Endodermal cell (in vitro differentiated cells): ENCODE results near the gene ATP4B. TPM values are rescaled to one million over a fixed set of nuclear protein-coding genes. Genes with fewer than 3 reads are reported as not detected.
"Not testable (repeated sequence)": the region's sequence is repeated elsewhere in the genome, so short reads cannot be mapped to it uniquely, and the experiment has no call there.

Source experiments
- DNase-seq: peaks from one replicate; pipeline ENCODE4 v3.0.0-alpha.2; 2017
- H3K27ac ChIP-seq: 2 replicates; pipeline ENCODE4 v1.5.1; 2013; ENCODE audit warnings: mild to moderate bottlenecking, low read depth, low read length, moderate library complexity
- H3K27me3 ChIP-seq: 2 replicates; pipeline ENCODE4 v1.6.1; 2013; ENCODE audit warnings: mild to moderate bottlenecking, low read length, moderate library complexity; ENCODE audit not compliant: insufficient read depth, control insufficient read depth, poor library complexity, severe bottlenecking
- H3K36me3 ChIP-seq: 2 replicates; pipeline ENCODE4 v1.7.0; 2013; ENCODE audit warnings: mild to moderate bottlenecking, low read length, moderate library complexity; ENCODE audit not compliant: control insufficient read depth, insufficient read depth
- H3K4me1 ChIP-seq: one replicate; pipeline ENCODE4 v1.7.0; 2013; ENCODE audit warnings: low read length; ENCODE audit not compliant: control insufficient read depth, insufficient read depth
- H3K4me3 ChIP-seq: 2 replicates; pipeline ENCODE4 v1.5.1; 2013; ENCODE audit warnings: mild to moderate bottlenecking, low read length, moderate library complexity
- H3K9ac ChIP-seq: 2 replicates; pipeline ENCODE4 v1.6.1; 2013; ENCODE audit warnings: mild to moderate bottlenecking, low read length, moderate library complexity; ENCODE audit not compliant: poor library complexity, severe bottlenecking; ENCODE audit errors: extremely low read depth
- H3K9me3 ChIP-seq: 2 replicates; pipeline ENCODE4 v1.6.1; 2013; ENCODE audit warnings: mild to moderate bottlenecking, low read length, moderate library complexity; ENCODE audit not compliant: control insufficient read depth
- H3K27ac Mint-ChIP-seq: 2 replicates; pipeline ENCODE4 v1.8.0; 2020; ENCODE audit warnings: mixed read lengths
- H3K27me3 Mint-ChIP-seq: 2 replicates; pipeline ENCODE4 v1.8.0; 2021; ENCODE audit warnings: mild to moderate bottlenecking, mixed read lengths; ENCODE audit not compliant: insufficient read depth
- H3K36me3 Mint-ChIP-seq: 2 replicates; pipeline ENCODE4 v1.8.0; 2020; ENCODE audit warnings: low read depth, mixed read lengths
- H3K4me1 Mint-ChIP-seq: 2 replicates; pipeline ENCODE4 v1.8.0; 2020; ENCODE audit warnings: mixed read lengths
- H3K4me3 Mint-ChIP-seq: 2 replicates; pipeline ENCODE4 v1.8.0; 2020; ENCODE audit warnings: mild to moderate bottlenecking, moderate library complexity, mixed read lengths
- H3K9me3 Mint-ChIP-seq: 2 replicates; pipeline ENCODE4 v1.8.0; 2020; ENCODE audit warnings: mild to moderate bottlenecking, mixed read lengths
- CTCF ChIP-seq: fragments of 200-600 bp; sonication (generic); conservative IDR thresholded peaks from 2 replicates; pipeline ENCODE4 v1.5.0; 2021; ENCODE audit warnings: antibody characterized with exemption, mild to moderate bottlenecking
- WGBS, 2 experiments: methylation state at CpG; one replicate each; pipeline versions ENCODE4 v1.1.5 to v1.1.7; 2013; ENCODE audit warnings: missing lambda C conversion rate in 2 of 2, mixed read lengths in 1 of 2; ENCODE audit not compliant: insufficient coverage in 1 of 2, insufficient read length in 1 of 2; 5-methylcytosine and 5-hydroxymethylcytosine counted together
- total RNA-seq, 2 donors: library from RNA; stranded (reverse); fragmentation: NEBNext Ultra II Directional in 1 of 2; extraction: Animal tissue kit (Norgen Biotek cat#: 25700) in 1 of 2; gene quantifications; 2 replicates in 1 of 2; 3 replicates in 1 of 2; pipeline ENCODE4 v1.2.1, GENCODE V29; 2021

Gene ATP4B
- total RNA-seq, 2 donors from 2014 or later, result not detected

DNA sequence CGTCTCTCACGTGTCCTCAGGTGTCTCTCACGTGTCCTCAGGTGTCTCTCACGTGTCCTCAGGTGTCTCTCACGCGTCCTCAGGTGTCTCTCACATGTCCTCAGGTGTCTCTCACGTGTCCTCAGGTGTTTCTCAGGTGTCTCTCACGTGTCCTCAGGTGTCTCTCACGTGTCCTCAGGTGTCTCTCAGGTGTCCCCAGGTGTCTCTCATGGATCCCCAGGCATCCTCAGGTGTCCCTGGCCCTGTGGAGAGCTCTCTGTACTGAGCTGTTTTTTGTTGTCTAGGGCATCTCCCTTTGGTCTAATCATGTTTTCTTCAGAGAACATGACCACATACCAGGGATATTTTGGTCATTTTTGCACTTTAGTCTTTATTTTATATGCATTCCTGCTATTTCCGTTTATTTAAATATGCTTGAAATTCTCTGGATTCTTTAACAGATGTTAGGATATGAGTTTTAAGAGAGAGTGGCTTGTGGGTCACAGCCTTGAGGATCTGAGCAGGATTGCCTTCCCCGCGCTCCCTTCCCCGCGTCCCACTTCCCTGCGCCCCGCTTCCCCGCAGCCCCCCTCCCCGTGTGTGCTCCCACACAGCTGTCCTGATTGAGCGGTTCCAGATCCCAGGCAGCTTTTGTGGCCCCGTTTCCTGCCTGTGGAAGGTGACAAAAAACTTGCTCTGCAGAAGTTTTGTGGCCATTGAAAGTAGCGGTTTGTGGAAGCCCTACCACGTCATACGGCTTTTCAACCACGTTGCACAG lies 31.9 kb downstream of the ATP4B start:
- Mint-ChIP-seq H3K4me3 (no peak overlapping the region), H3K9me3 (peaks cover 25% of the 10 kb centered on the region), H3K4me1 (no peaks in the 10 kb centered on the region), H3K36me3 (peaks cover 82% of the 10 kb centered on the region), H3K27me3 (no peaks in the 10 kb centered on the region), H3K27ac (peak overlapping the region; percentile 5)
- no peak for TF ChIP-seq CTCF
- H3K36me3 ChIP-seq, result peaks cover 56% of the 10 kb centered on the region
- H3K9me3 ChIP-seq, result peaks cover 12% of the 10 kb centered on the region
- no peaks in the 10 kb centered on the region for H3K4me1 ChIP-seq
- H3K9ac ChIP-seq, result no peak overlapping the region
- WGBS, 2 experiments, result 96 to 97% methylated on average over 17 to 24 of the region's 24 CpGs
- no peaks in the 10 kb centered on the region for H3K27me3 ChIP-seq
- no peak overlapping the region for H3K4me3 ChIP-seq
- no peak overlapping the region for H3K27ac ChIP-seq
- no peak for DNase-seq

- not testable (repeated sequence) for H3K4me3 ChIP-seq, DNase-seq, H3K27me3 ChIP-seq, H3K4me1 Mint-ChIP-seq, H3K27ac ChIP-seq, H3K4me3 Mint-ChIP-seq, H3K27ac Mint-ChIP-seq, H3K27me3 Mint-ChIP-seq, H3K9ac ChIP-seq, H3K4me1 ChIP-seq
- H3K36me3 Mint-ChIP-seq, result peaks cover 78% of the 10 kb centered on the region
- H3K9me3 ChIP-seq, result peaks cover 12% of the 10 kb centered on the region
- peaks cover 57% of the 10 kb centered on the region for H3K36me3 ChIP-seq
- WGBS, 2 experiments, result 93 to 98% methylated on average over 14 of the region's 14 CpGs
- peaks cover 25% of the 10 kb centered on the region for H3K9me3 Mint-ChIP-seq
Measured at GRCh38 chr13:113624640-113625304, 33.2 kb downstream of the ATP4B start.

GRCh38 chr13:113624235-113624587 lies 33.8 kb downstream of the ATP4B start:
- Mint-ChIP-seq H3K4me3 (no peak overlapping the region), H3K36me3 (peaks cover 73% of the 10 kb centered on the region), H3K27ac (no peak overlapping the region), H3K27me3 (no peaks in the 10 kb centered on the region), H3K9me3 (peaks cover 25% of the 10 kb centered on the region), H3K4me1 (no peaks in the 10 kb centered on the region)
- H3K36me3 ChIP-seq, result peaks cover 51% of the 10 kb centered on the region
- DNase-seq, result no peak
- no peak overlapping the region for H3K9ac ChIP-seq
- H3K27me3 ChIP-seq, result no peaks in the 10 kb centered on the region
- 94% methylated on average over 9 of the region's 9 CpGs for WGBS, 2 experiments
- peaks cover 12% of the 10 kb centered on the region for H3K9me3 ChIP-seq
- no peak overlapping the region for H3K27ac ChIP-seq
- no peak for TF ChIP-seq CTCF
- H3K4me3 ChIP-seq, result no peak overlapping the region
- H3K4me1 ChIP-seq, result no peaks in the 10 kb centered on the region
